ENCODE results near the gene CLIC6.
A peak's percentile ranks its signal among the peaks of the same experiment; 100 is the strongest.

Gene CLIC6

DNA sequence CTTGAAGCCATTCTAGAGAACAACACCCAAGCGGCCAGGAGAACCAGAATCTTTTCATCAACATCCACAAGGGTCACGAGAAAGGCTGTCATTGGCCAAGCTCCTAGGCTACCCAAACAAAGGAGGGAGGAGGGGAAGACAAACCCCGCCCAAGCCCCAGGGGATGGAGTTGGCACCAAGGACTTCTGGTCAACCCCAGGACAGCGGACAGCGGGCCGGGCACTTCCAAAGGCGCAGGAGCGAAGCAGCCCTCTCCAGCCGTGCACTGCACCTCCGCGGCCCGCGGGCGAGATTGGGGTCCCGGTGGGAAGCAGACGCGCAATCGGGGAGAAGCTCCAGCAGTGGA lies at the start of gene CLIC6:
Gene CLIC6, plus strand, starts transcription at position 192 of the 346 bp plus-strand sequence. CDS start 395 bp downstream, outside the sequence.
- DNase-seq = no peak

DNA sequence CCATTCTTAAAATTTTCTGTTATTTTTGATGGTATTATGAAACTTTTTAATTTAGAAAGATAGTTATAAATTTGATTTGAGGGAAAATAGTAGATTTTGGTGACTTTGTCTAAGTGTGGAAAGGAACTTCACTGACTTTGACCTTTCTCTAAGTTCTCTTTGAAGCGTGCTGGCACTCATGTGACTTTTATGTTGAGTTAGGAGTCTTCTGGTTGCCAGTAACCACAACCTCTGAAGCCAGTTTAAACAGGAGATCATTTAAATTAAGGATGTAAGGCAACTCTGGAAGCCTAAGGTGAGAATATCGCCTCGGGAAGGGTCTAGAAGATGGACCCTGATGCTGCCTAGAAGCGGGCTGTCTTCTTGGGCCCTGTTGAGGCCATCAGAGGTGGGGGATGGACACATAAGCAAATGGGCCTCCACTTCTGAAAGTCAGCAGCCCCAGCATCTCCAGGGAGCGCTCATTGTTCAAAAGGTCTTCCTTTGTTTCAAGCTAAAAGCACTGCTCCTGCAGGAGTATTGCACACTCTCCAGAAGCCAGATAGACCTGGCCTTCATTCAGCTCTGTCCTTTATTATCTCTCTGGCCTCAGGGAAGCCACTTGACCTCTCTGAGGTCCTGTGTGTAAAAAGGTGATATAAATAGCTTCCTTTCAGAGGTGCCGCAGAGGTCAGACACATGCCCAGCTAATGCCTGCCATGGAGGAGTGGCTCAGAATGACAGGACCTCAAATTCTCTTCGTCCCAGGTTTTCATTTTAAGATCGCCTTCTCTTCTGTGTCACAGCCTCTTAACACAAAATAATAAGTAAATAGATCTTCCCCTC lies 48.7 kb upstream of the CLIC6 start:
- no peak for DNase-seq

DNA sequence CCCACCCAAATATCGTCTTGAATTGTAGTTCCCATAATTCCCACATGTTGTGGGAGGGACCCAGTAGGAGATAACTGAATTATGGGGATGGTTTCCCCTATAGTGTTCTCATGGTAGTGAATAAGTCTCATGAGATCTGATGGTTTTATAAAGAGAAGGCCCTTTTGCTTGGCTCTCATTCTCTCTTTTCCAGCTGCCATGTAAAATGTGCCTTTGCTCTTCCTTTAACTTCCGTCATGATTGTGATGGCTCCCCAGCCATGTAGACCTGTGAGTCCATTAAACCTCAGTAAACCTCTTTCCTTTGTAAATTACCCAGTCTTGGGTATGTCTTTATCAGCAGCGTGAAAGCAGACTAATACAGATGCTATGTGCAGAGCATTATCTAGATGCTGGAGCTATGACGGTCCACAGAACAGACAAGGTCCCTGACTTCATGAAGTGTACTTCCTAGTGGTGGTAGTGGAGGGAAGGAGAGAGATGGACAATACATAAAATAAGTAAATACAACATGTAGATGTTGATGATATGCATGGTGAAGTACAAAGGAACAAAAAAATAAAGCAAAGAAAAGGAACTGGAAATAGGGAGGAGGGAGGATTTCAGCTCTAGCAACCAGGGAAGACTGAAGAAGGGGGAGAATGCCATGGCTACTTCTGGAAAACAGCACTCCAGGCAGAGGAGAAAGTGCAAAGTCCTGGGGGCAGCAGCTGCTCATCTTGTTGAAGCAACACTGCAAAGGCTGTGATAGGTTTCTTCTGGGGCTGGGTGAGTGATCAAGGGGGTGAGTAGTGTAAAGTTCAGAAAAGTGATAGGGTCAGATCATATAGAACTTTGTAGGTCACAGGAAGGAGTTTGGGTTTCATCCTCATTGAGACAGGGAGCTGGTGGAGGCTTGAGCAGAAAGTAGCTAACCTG lies 47.1 kb upstream of the CLIC6 start:
- no peak for DNase-seq

DNA sequence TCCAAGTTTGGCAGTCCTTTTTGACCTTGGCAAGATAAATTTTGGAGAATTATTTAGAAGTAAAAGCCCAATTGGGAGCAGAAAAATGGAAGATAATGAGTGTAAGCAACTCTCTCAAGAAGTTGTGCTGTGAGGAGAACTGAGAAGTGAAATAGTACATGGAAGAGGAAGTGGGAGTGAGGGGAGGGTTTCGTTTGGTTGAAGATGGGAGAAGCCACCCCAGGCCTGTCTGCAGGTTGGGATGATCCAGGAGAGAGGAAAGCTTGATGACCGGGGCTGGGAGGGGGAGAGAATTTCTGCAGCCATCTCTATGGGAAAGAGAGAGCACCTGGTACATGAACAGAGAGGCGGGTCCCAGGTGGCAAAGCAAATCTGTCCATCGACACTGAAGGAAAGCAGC lies 45.3 kb upstream of the CLIC6 start:
- DNase-seq = no peak

DNA sequence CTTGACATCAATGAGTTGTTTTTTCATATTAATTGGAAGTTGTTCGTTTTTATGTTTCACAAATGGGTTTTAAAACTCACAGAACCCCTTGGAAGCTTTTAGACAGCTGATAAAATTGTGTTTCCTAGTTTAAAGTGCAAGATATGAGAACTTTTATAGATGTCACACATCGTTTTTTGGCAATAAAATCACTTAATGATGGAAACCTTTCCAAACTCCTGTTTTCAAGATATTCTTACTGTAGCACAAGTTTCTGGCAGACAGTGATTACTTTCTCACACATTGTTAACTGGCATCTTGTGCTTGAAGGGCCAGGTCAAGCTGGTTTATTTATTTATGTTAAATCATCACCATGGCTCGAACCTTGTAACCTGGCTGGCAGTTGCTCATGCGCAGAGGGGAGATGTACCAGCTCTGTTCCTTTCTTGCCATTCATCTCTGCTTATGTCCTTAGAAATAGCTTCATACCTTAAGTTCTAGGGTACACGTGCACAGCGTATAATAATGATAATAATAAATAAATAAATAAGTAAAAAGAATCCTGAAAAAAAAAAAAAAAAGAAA lies 43.7 kb upstream of the CLIC6 start:
- DNase-seq = peak; percentile 1

DNA sequence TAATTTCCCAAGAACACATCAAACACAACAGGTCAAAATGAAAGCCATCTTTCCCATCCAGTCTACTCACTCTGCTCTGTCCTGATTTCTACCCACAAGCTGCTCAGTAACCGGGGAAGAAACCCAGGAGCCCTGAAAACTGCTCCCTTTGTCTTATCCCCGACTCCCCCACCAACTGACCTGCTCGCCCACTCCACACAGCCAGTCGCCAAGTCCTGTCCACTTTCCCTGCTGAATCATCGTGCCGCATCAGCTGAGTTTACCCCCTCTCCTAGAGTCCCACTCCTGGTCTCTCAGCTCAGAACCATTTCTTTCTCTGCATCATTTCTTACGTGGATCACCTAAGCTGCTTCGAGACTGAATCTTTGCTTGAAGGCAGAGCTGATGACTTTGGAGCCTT lies 42.7 kb upstream of the CLIC6 start:
- DNase-seq = no peak

DNA sequence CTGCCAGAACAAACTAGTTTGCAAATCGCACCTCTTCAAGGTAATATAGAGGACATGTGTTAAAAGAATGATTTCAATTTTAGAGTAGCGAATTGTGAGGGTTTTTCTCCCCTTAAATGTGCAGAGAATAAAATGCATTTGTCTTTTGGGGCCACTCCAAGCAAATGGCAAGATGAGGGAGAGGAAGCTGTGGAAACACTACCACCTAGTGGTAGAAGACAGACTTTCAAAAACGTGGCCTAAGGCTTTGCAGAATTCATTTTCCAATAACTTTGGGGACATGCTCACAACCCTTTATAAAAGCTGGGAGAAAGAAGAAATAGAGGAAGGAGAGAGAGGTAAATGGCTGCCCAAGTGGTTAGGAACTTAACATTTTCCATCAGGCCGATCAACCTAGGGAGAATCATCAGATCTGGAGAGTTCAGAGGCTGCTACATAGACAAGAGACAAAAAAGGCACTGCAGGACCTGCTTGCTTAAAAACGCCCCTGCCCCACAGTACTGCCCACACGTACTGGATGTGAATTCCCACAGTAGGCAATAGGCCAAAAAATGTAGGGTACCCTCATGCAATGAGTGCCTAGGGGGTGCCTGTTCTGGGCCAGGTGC lies 38.2 kb upstream of the CLIC6 start:
- DNase-seq = no peak

DNA sequence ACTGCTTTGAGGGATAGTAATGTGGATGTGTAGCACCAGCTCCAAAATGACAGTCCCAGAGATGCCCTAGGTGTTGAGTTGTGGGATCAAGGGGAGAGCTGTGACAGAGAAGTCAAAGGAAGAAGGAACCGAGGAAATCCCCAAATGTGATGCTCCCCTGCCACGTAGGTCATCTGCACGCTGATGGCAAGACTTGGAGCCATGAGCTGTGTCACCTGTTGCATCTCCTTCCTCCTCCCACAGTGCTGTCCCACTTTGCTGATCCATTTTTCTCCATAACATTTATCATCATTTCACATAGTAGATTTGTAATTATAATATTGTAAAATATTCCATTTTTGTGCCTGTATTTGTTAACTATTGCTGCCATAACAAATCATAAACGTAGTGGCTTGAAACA lies 36.3 kb upstream of the CLIC6 start:
- DNase-seq = no peak

DNA sequence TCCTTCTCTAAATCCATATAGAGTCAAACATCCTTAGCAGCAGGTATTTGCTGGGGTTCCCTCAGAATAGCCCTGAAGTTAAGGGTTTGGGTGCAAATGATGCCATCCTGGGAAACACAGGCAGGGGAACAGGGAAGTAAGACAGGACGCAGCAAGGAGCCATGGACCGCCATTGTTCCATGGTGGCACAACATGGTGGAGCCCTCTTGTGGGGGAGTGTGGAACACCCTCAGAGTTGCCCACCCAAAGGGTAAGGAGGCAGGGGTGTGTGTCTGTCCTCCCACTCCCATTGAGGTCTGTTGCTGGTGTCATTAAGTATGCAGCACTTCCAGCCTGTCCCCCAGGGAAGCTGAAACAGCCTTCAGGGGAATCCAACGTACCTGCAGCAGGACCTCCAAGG lies 33.5 kb upstream of the CLIC6 start:
- DNase-seq = no peak

DNA sequence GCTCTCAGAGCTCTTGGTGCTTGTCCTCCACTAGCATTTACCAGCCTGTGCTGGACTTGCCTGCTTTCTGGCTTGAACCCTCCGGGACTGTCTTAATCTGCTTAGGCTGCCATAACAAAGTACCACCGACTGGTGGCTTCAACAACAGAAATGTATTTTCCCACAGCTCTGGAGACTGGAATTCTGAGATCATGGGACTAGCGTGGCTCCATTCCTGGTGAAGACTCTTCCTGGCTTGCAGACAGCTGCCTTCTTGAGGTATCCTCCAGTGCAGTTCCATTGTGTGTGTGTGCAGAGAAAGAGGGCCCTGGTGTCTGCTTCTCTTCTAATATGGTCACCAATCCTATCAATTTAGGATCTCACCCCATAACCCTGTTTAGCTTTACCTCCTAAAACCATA lies 31.8 kb upstream of the CLIC6 start:
- DNase-seq = no peak

DNA sequence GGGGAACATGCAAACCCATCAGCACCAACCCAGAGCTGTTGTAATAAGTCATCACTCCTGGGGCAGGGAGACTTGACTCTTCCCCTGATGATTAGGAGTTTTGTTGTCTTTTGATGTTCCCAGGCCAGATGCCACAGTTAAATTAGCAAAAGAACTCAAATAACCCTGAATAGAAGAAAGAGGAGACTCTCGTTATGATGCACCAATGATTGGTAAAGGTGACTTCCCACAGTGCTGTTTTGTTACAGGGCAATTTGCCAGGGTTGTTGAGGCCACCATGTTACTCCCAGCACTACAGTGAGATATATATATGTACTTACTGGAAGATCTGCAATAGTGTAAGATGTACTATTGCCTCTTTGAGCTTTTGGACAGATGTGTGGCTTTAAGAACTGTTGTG lies 29.5 kb upstream of the CLIC6 start:
- DNase-seq = no peak

DNA sequence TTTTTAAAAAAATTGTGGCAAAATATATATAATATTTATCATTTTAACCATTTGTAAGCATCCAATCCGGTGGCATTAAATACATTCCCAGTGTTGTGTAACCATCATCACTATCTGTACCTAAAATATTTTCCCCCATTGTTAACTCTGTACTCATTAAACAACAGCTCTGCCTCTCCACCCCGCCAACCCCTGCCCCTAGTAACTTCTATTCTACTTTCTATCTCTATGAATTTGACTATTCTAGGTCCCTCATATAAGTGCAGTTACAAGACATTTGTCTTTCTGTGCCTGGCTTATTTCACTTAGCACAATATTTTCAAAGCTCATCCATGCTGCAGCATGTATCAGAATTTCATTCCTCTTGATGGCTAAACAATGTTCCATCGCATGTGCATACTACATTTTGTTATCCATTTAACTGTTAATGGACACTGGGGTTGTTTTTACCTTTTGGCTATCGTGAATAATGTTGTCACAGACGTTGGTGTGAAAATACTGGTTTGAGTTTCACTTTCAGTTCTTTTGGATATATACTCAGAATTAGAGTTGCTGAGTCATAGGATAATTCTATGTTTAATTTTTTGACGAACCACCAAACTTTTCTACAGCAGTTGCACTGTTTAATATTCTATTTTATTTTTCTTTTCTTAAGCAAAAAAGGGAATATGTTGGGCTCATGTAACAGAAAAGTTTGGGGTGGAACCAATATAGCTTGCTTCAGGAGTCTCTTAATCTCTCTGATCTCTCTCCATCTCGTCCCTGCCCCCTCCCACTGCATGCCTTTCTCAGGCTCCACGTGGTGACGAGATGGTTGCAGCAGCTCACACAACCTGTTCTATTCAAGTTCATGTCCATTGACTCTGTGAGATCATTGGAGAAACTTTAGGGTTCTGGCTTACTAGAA lies 28.7 kb upstream of the CLIC6 start:
- DNase-seq = no peak

DNA sequence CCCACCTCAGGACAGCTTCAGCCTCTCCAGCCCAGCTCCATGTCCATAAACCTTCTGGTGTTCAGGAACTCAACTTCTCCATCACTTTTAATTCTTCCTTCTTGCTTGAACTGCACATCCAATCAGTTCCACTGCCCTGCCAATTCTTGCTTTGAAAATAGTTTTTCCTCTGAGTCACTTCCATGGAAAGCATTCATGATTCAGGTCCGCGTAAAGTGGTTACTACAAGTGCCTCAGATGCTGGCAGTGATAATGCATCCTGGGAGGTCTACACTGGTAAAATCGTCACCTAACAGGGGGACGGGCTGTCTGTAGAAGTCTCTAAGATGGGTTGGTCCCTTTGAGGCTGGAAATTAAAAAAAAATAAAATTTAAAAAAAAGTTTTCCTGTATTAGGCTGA lies 27.9 kb upstream of the CLIC6 start:
- DNase-seq = no peak

DNA sequence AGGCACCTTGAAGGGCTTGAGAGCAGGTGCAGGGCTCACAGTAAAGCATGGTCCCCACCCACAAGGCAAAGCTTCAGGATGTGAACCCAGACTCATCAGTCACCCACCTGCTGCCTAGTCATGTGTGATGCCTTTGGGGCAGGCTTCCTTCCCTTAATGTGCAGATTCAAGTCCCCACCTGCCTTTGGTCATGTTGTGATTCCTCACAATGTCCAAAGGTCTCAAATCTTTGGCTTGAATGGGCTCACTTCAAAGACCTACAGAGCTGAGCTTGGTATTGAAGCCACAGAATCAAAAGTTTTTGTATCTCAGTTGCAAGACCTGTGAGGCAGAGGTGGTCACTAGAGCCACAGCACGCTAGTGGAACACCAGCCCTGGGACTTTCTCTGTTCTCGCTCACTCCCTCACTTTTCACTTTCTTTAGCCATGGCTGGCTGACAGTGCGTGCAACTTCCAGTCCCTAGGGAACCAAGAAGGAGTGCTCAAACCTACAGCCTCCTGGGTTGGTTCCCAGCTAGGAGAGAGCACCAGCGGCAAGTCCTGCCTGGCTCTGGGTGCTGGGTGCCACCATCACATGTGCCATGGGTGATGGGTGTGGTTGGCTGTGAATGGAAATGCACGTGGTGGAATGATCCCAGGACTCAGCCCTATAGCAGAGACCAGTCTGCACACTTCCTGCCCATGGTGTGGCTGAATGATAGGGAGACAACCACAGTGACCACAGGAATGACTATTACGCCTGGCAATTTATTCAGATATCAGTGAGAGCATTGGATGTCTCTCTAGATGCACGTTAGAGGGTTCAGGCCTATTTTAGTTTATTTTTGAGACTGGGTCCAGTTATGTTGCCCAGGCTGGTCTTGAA lies 26.4 kb upstream of the CLIC6 start:
- DNase-seq = no peak

DNA sequence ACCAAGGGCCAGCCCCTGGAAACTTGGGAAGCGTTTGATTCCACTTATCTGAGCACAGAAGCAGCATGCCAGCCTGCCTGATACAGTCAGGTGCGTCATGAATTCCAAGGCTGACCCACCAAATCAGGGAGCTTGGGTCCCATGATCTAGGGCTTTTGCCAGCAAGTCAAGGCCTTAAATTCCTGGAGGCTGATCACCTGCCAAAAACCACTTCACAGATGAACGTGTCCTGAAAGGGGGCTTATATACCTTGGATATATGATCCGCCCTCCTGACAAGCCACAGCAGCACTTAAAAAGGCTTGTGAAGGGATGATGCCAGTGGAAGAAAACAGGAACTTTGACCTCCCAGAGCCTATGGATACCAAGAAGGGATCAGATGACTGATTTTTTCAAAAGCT lies 24.0 kb upstream of the CLIC6 start:
- DNase-seq = no peak

DNA sequence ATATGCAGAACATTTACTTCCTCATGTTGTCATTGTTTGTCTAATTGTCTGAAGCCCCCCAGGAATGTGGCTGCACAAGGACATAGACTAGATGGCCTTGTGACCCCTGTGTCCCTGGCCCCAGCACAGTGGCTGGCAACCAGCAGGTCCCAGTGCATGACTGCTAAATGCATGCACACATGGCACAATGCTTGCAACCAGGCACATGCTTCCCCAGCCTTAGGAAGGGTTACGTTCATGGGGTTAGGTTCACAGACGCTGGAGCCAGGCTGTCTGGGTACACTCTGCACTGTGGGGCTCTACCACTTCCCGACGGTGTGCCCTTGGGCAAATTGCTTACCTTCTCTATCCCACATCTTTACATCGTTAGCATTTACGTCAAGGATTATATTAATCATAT lies 21.2 kb upstream of the CLIC6 start:
- DNase-seq = no peak

DNA sequence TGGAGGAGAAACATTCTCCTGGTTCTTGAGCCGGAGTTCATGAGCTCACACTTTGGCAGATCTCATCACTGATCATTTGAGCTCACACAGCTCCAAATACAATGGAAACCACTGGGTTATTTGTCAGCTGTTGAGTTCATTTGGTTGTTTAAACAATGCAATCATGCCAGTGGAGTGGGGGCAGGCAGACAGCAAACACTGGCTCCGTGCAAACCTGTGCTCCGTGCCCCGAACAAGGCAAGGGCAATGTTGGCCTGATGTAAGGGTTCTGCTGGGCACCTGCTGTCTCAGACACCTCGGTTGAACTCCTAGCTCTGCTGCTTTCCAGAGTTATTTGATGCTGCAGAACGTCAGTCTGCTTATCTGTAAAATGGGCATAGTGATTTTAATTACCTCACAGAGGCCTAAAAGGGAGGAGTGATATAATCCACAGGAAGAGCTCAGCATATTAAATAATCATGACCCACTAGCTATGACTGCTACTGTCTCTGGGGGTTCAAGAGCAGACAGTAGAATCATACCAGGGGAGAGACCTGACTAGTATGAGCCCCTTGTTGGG lies 20.0 kb upstream of the CLIC6 start:
- no peak for DNase-seq

DNA sequence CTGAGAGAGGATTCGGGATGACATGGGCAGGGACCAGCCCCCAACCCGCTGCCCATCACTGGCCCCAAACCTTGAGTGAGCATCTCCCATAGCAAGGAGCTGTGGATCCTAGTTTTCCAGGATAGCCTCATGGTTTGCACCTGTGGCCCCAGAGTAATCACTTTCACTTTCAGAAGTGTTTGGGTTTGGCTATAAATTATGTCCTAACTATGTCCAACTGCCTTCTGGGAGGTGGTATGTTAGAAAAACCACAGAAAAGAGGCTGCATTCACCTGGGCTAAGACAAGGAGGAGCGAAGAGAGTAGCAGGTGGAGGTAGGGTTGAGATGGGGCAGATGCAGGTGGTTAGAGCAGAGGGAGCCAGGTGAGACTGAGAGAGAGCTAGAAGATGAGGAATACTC lies 19.4 kb upstream of the CLIC6 start:
- no peak for DNase-seq

DNA sequence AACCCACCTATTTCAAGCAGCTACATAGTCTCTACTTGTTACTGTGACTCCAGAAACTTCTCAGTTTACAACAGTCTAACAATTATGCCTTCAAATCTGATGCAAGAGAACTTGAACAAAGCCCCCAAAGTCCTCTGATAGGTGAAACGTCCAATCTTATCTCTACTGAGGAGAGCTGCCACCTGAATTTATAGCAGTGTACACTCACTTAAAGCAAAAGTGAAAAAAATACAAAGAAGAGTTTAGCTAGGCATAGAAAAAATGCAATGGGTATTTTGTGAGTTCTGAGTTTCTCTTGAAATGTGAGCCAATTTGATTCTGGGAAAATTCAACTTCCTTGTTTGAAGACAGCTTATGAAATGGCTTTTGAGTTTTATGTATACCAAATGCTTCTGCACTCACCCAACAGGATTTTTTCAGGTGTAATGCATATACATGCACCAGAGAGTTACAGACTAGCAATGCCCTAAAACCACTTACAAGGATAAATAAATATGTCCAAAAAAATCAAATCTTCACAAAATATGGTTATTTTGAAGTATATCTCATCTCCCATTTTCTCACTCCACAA lies 17.8 kb upstream of the CLIC6 start:
- no peak for DNase-seq

DNA sequence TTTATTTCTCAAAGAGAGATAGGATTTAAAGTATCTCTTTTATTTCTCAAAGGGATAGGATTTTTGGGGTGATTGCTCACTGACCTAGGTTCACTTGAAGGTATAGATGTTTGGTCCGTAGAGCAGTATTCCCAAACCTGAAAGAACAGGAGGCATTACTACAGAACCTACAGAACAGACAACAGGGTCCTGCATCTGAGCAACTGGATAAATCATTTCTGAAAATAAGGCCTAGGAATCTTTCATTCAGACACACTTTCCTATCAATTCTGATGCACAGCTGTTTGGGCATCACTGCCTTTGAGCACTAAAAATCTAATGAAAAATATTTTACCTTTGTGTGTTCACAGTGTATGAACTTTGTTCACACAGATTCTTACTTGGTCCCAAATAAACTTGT lies 17.2 kb upstream of the CLIC6 start:
- DNase-seq = no peak

DNA sequence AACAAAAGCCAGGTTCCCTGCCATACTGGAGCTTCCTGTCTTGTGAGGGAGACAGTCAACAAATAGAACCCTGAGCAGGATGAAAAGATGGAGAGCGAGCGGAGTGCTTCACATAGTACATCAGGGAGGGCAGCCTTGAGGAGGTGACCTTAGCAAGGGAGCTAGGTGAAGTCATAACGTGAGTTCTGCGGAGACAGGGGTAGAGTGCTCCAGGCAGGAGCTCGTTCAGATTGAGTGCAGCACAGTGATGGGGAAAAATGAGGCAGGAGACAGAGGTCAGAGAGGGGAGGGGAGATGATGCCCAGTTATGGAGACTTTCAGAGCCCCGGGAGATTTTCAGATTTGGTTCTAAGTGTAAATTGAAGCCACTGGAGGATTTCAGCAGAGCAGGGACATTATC lies 15.3 kb upstream of the CLIC6 start:
- DNase-seq = no peak
